Transverse colon (tissue), 4 donors: ENCODE results near the gene NPIPA7.
"Not testable (repeated sequence)": the region's sequence is repeated elsewhere in the genome, so short reads cannot be mapped to it uniquely, and the experiment has no call there.

Experiments used
- CTCF ChIP-seq, 5 experiments: fragments of 200-600 bp in 3 of 5; fragments of 450-650 bp in 2 of 5; sonication (generic) in 3 of 5; IDR thresholded peaks; 1 replicate in 2 of 5; 2 replicates in 3 of 5; pipeline ENCODE4 v1.5.1; 2016 to 2017; ENCODE audit warnings: antibody characterized with exemption in 5 of 5, inconsistent platforms in 3 of 5, mild to moderate bottlenecking in 2 of 5, moderate library complexity in 1 of 5
- EP300 ChIP-seq: sonication (generic); formaldehyde crosslinking; IDR thresholded peaks from one replicate; pipeline ENCODE4 v1.6.1; 2017; ENCODE audit warnings: antibody characterized with exemption, low read depth
- POLR2A ChIP-seq: fragments of 450-650 bp; IDR thresholded peaks from one replicate; pipeline ENCODE4 v1.6.1; 2016; ENCODE audit warnings: antibody characterized with exemption, mild to moderate bottlenecking, moderate library complexity
- POLR2AphosphoS5 ChIP-seq, 3 donors: sonication (generic); formaldehyde crosslinking; IDR thresholded peaks; one replicate each; pipeline ENCODE4 v1.6.1; 2016; ENCODE audit warnings: antibody characterized with exemption in 3 of 3

- not testable (repeated sequence) for TF ChIP-seq CTCF (IDR thresholded peaks at IDR 0.05); POLR2A; EP300; POLR2AphosphoS5 (IDR thresholded peaks at IDR 0.05)
Measured at GRCh38 chr16:16364100-16364499, 14.8 kb upstream of the NPIPA7 start.
